ENCODE results near the gene AFTPH. TPM values are rescaled to one million over a fixed set of nuclear protein-coding genes. Genes with fewer than 3 reads are reported as not detected.

Gene AFTPH
- total RNA-seq, 4 donors from 2014 or later: 51.7 to 56.7 (median 53.2) TPM

GRCh38 chr2:64629875-64630274, 105.7 kb downstream of the AFTPH start:
- H3K27ac ChIP-seq: no peak overlapping the region
- H3K27me3 ChIP-seq: no peaks in the 10 kb centered on the region
- 95 to 97% methylated on average over 7 of the region's 7 CpGs for WGBS, 2 donors
- DNase-seq: no peak
- no peaks in the 10 kb centered on the region for H3K9me3 ChIP-seq
- intact Hi-C loops (cut with DNase I): no loop called here
- no peak for TF ChIP-seq CTCF (IDR thresholded peaks at IDR 0.05)
- TF ChIP-seq POLR2A (IDR thresholded peaks at IDR 0.05): no peak
- H3K4me1 ChIP-seq: peaks cover 10 to 23% of the 10 kb centered on the region in 2 donors
- H3K36me3 ChIP-seq: no peaks in the 10 kb centered on the region
- no peak overlapping the region for H3K4me3 ChIP-seq (replicated peaks in 1 of 3)

- Histone ChIP-seq H3K4me1 (peaks cover 10 to 23% of the 10 kb centered on the region in 2 donors), H3K9me3 (no peaks in the 10 kb centered on the region), H3K4me3 (replicated peaks in 1 of 3) (no peak overlapping the region), H3K27me3 (no peaks in the 10 kb centered on the region), H3K36me3 (peaks cover 4 to 6% of the 10 kb centered on the region in 2 donors), H3K27ac (no peak overlapping the region)
- TF ChIP-seq POLR2A (IDR thresholded peaks at IDR 0.05): no peak
- no peak for TF ChIP-seq CTCF (IDR thresholded peaks at IDR 0.05)
- DNase-seq: no peak
- intact Hi-C loops (cut with DNase I): no loop called here
- 93 to 94% methylated on average over 10 of the region's 10 CpGs for WGBS, 2 donors
These were observed 106.6 kb downstream of the AFTPH start for GRCh38 chr2:64630752-64631151.

GRCh38 chr2:64631771-64632170, 107.6 kb downstream of the AFTPH start:
- peaks cover 10 to 11% of the 10 kb centered on the region in 2 donors for H3K36me3 ChIP-seq
- no peak for DNase-seq

GRCh38 chr2:64632835-64633819, 109.0 kb downstream of the AFTPH start:
- no peak overlapping the region for H3K4me3 ChIP-seq (replicated peaks in 1 of 3)
- intact Hi-C loops (cut with DNase I): no loop called here
- H3K27ac ChIP-seq: no peak overlapping the region
- no peak for TF ChIP-seq POLR2A (IDR thresholded peaks at IDR 0.05)
- no peak for TF ChIP-seq CTCF (IDR thresholded peaks at IDR 0.05)
- peaks cover 3 to 22% of the 10 kb centered on the region in 2 donors for H3K4me1 ChIP-seq
- H3K9me3 ChIP-seq: no peaks in the 10 kb centered on the region
- 69 to 83% methylated on average over 9 of the region's 9 CpGs for WGBS, 2 donors
- peaks cover 10 to 11% of the 10 kb centered on the region in 2 donors for H3K36me3 ChIP-seq
- no peak for DNase-seq
- H3K27me3 ChIP-seq: no peaks in the 10 kb centered on the region

More at GRCh38 chr2:64631771-64632170, 107.6 kb downstream of the AFTPH start:
- Histone ChIP-seq H3K27me3 (no peaks in the 10 kb centered on the region), H3K9me3 (no peaks in the 10 kb centered on the region), H3K4me3 (replicated peaks in 1 of 3) (no peak overlapping the region), H3K4me1 (peaks cover 7 to 18% of the 10 kb centered on the region in 2 donors), H3K27ac (no peak overlapping the region)
- TF ChIP-seq POLR2A (IDR thresholded peaks at IDR 0.05) (no peak), CTCF (IDR thresholded peaks at IDR 0.05) (no peak)
- intact Hi-C loops (cut with DNase I): no loop called here
- 93 to 94% methylated on average over 3 of the region's 3 CpGs for WGBS, 2 donors
